Bronchial epithelial cell (primary cell): ENCODE measurements around the gene LSAMP. TPM values are rescaled to one million over a fixed set of nuclear protein-coding genes. Genes with fewer than 3 reads are reported as not detected.

Source experiments
- DNase-seq: peaks from one replicate; pipeline ENCODE4 v3.0.0-alpha.2; 2010; ENCODE audit warnings: low read depth
- FAIRE-seq: peaks from 2 replicates; lab custom pipeline; 2011; peaks lifted over from hg19 to GRCh38; lab: Jason Lieb, UNC
- H3K27me3 ChIP-seq: 2 replicates; pipeline ENCODE4 v1.5.1; 2011; ENCODE audit warnings: low read length; ENCODE audit not compliant: control insufficient read depth, insufficient read depth
- H3K36me3 ChIP-seq: 2 replicates; pipeline ENCODE4 v1.5.1; 2011; ENCODE audit warnings: low read length; ENCODE audit not compliant: control insufficient read depth, insufficient read depth
- H3K4me3 ChIP-seq: 2 replicates; pipeline ENCODE4 v1.5.1; 2011; ENCODE audit warnings: mild to moderate bottlenecking, low read depth, low read length, control low read depth
- CTCF ChIP-seq: IDR thresholded peaks from 2 replicates; pipeline ENCODE4 v1.5.1; 2011; ENCODE audit warnings: mild to moderate bottlenecking, moderate library complexity, low read length, control low read depth, inconsistent platforms; ENCODE audit not compliant: insufficient read depth, severe bottlenecking
- total RNA-seq: library from RNA; depleted of rRNA; stranded (reverse); fragments of >200 nt; gene quantifications from 2 replicates; pipeline ENCODE4 v1.2.1, GENCODE V29; 2014

Gene LSAMP
- total RNA-seq, 1 donor from 2014 or later, result 0.26 TPM

GRCh38 chr3:116112696-116113095 is 332.6 kb downstream of the LSAMP start:
- FAIRE-seq (no peak), DNase-seq (no peak)
- no peak for TF ChIP-seq CTCF
- Histone ChIP-seq H3K27me3 (no peaks in the 10 kb centered on the region), H3K36me3 (no peaks in the 10 kb centered on the region), H3K4me3 (no peak overlapping the region)

- no peak for DNase-seq
- TF ChIP-seq CTCF, result no peak
- FAIRE-seq, result no peak
- no peaks in the 10 kb centered on the region for H3K27me3 ChIP-seq
- no peak overlapping the region for H3K4me3 ChIP-seq
- H3K36me3 ChIP-seq, result no peaks in the 10 kb centered on the region
Observed at GRCh38 chr3:116111765-116112164, 333.5 kb downstream of the LSAMP start.

- DNase-seq (no peak), FAIRE-seq (peak; percentile 43)
- no peak for TF ChIP-seq CTCF
- Histone ChIP-seq H3K27me3 (no peaks in the 10 kb centered on the region), H3K36me3 (no peaks in the 10 kb centered on the region), H3K4me3 (no peak overlapping the region)
Observed at GRCh38 chr3:116103868-116104530, 341.3 kb downstream of the LSAMP start.

- DNase-seq (no peak), FAIRE-seq (no peak)
- no peak for TF ChIP-seq CTCF
- no peaks in the 10 kb centered on the region for H3K27me3 ChIP-seq
- H3K36me3 ChIP-seq, result no peaks in the 10 kb centered on the region
- no peak overlapping the region for H3K4me3 ChIP-seq
Observed at GRCh38 chr3:116102037-116102436, 343.2 kb downstream of the LSAMP start.

- no peak overlapping the region for H3K4me3 ChIP-seq
- FAIRE-seq, result no peak
- TF ChIP-seq CTCF, result no peak
- H3K27me3 ChIP-seq, result no peaks in the 10 kb centered on the region
- no peaks in the 10 kb centered on the region for H3K36me3 ChIP-seq
- DNase-seq, result peak; percentile 12
Observed at GRCh38 chr3:116097226-116097625, 348.1 kb downstream of the LSAMP start.

GRCh38 chr3:116096631-116097030 is 348.7 kb downstream of the LSAMP start:
- FAIRE-seq (no peak), DNase-seq (no peak)
- no peaks in the 10 kb centered on the region for H3K36me3 ChIP-seq
- no peak for TF ChIP-seq CTCF
- H3K4me3 ChIP-seq, result no peak overlapping the region
- H3K27me3 ChIP-seq, result no peaks in the 10 kb centered on the region
